Measurements from ENCODE around the gene PARP1. TPM values are rescaled to one million over a fixed set of nuclear protein-coding genes. Genes with fewer than 3 reads are reported as not detected.

Gene PARP1
- total RNA-seq, 1 experiment from 2014 or later = 213 TPM

DNA sequence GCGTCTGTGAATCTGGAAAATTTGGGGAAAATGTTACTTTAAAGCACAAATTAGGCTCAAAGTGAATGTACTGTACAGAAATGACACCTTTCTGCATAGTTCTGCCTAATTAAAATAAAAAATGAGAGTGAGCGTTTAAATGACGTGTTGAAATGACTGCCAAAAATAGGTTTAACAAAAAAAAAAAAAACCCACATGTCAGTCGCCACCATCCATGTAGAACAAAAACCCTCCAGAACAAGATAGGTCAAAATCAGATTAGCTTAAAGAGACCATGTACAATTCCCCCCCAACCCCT lies 745 bp downstream of the PARP1 start:
- POLR2A ChIA-PET = no interaction called here
- peak overlapping the region; percentile 79; the same call in 1 of the 2 replicates for H3K27ac ChIP-seq (ENCODE audit: low read depth, low read length)

More for the DNA sequence above, 745 bp downstream of the PARP1 start:
- no peak for ATAC-seq
- Histone ChIP-seq H3K9me3 (ENCODE audit: control insufficient read depth in 1 of 2, insufficient read depth in 1 of 2, low read depth in 1 of 2, low read length in 2 of 2) (no peaks in the 10 kb centered on the region), H3K9ac (ENCODE audit: low read length) (peak overlapping the region; percentile 82), H3K4me1 (ENCODE audit: control insufficient read depth in 1 of 2, insufficient read depth in 2 of 2, low read length in 2 of 2) (peaks cover 8 to 38% of the 10 kb centered on the region in 2 experiments; a peak in 3 of 4 replicates), H2AFZ (ENCODE audit: low read depth, low read length, poor library complexity, severe bottlenecking) (no peak overlapping the region), H3K36me3 (ENCODE audit: control insufficient read depth in 1 of 2, insufficient read depth in 2 of 2, low read length in 2 of 2) (peaks cover 0 to 1% of the 10 kb centered on the region in 2 experiments; a peak in 1 of 4 replicates), H3K4me3 (replicated peaks in 1 of 2; ENCODE audit: low read depth in 1 of 2, low read length in 2 of 2) (peak overlapping the region; percentile 70 to 73), H3K4me2 (ENCODE audit: low read length) (peak overlapping the region; percentile 90), H3K27me3 (ENCODE audit: insufficient read depth, low read length) (no peaks in the 10 kb centered on the region), H3K9me2 (ENCODE audit: insufficient read depth) (no peaks in the 10 kb centered on the region), H3K79me2 (ENCODE audit: insufficient read depth, low read length) (peaks cover 53% of the 10 kb centered on the region), H4K20me1 (ENCODE audit: insufficient read depth) (peaks cover 3% of the 10 kb centered on the region; the same call in 1 of the 2 replicates)
- TF ChIP-seq TCF7L2 (IDR thresholded peaks at IDR 0.05; ENCODE audit: borderline replicate concordance, extremely low read depth, insufficient read depth, insufficient read length) = no peak
- no peak for TF ChIP-seq CEBPB (IDR thresholded peaks at IDR 0.05; ENCODE audit: low read depth)
- no peak for TF ChIP-seq RAD21 (IDR thresholded peaks at IDR 0.05; ENCODE audit: low read depth)
- no peak for TF ChIP-seq YY1 (IDR thresholded peaks at IDR 0.05; ENCODE audit: extremely low read depth, insufficient replicate concordance, low read depth, low read length)
- TF ChIP-seq, protein P1, sequence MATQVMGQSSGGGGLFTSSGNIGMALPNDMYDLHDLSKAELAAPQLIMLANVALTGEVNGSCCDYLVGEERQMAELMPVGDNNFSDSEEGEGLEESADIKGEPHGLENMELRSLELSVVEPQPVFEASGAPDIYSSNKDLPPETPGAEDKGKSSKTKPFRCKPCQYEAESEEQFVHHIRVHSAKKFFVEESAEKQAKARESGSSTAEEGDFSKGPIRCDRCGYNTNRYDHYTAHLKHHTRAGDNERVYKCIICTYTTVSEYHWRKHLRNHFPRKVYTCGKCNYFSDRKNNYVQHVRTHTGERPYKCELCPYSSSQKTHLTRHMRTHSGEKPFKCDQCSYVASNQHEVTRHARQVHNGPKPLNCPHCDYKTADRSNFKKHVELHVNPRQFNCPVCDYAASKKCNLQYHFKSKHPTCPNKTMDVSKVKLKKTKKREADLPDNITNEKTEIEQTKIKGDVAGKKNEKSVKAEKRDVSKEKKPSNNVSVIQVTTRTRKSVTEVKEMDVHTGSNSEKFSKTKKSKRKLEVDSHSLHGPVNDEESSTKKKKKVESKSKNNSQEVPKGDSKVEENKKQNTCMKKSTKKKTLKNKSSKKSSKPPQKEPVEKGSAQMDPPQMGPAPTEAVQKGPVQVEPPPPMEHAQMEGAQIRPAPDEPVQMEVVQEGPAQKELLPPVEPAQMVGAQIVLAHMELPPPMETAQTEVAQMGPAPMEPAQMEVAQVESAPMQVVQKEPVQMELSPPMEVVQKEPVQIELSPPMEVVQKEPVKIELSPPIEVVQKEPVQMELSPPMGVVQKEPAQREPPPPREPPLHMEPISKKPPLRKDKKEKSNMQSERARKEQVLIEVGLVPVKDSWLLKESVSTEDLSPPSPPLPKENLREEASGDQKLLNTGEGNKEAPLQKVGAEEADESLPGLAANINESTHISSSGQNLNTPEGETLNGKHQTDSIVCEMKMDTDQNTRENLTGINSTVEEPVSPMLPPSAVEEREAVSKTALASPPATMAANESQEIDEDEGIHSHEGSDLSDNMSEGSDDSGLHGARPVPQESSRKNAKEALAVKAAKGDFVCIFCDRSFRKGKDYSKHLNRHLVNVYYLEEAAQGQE (IDR thresholded peaks at IDR 0.05; ENCODE audit: low read depth) = no peak
- no peak for TF ChIP-seq ZFX (IDR thresholded peaks at IDR 0.05)
- TF ChIP-seq, protein P2, sequence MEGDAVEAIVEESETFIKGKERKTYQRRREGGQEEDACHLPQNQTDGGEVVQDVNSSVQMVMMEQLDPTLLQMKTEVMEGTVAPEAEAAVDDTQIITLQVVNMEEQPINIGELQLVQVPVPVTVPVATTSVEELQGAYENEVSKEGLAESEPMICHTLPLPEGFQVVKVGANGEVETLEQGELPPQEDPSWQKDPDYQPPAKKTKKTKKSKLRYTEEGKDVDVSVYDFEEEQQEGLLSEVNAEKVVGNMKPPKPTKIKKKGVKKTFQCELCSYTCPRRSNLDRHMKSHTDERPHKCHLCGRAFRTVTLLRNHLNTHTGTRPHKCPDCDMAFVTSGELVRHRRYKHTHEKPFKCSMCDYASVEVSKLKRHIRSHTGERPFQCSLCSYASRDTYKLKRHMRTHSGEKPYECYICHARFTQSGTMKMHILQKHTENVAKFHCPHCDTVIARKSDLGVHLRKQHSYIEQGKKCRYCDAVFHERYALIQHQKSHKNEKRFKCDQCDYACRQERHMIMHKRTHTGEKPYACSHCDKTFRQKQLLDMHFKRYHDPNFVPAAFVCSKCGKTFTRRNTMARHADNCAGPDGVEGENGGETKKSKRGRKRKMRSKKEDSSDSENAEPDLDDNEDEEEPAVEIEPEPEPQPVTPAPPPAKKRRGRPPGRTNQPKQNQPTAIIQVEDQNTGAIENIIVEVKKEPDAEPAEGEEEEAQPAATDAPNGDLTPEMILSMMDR (IDR thresholded peaks at IDR 0.05 in 2 of 3, conservative IDR thresholded peaks at IDR 0.05 in 1 of 3; ENCODE audit: borderline replicate concordance in 1 of 3, insufficient read depth in 1 of 3, low read depth in 2 of 3, low read length in 2 of 3) = no peak
- no peak for TF ChIP-seq EGR1 (IDR thresholded peaks at IDR 0.05; ENCODE audit: low read depth)
- no peak for TF ChIP-seq EZH2 (IDR thresholded peaks at IDR 0.05)
- TF ChIP-seq, protein P3, sequence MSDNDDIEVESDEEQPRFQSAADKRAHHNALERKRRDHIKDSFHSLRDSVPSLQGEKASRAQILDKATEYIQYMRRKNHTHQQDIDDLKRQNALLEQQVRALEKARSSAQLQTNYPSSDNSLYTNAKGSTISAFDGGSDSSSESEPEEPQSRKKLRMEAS (IDR thresholded peaks at IDR 0.05) = no peak
- TF ChIP-seq SP1 (IDR thresholded peaks at IDR 0.05; ENCODE audit: low read depth) = no peak
- TF ChIP-seq, protein P4, sequence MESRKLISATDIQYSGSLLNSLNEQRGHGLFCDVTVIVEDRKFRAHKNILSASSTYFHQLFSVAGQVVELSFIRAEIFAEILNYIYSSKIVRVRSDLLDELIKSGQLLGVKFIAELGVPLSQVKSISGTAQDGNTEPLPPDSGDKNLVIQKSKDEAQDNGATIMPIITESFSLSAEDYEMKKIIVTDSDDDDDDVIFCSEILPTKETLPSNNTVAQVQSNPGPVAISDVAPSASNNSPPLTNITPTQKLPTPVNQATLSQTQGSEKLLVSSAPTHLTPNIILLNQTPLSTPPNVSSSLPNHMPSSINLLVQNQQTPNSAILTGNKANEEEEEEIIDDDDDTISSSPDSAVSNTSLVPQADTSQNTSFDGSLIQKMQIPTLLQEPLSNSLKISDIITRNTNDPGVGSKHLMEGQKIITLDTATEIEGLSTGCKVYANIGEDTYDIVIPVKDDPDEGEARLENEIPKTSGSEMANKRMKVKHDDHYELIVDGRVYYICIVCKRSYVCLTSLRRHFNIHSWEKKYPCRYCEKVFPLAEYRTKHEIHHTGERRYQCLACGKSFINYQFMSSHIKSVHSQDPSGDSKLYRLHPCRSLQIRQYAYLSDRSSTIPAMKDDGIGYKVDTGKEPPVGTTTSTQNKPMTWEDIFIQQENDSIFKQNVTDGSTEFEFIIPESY (IDR thresholded peaks at IDR 0.05; ENCODE audit: extremely low read depth, insufficient replicate concordance, low read length) = no peak
- no peak for TF ChIP-seq EZH2phosphoT487 (IDR thresholded peaks at IDR 0.05; ENCODE audit: borderline replicate concordance)
- no peak for TF ChIP-seq CBX3 (IDR thresholded peaks at IDR 0.05; ENCODE audit: low read depth)
- TF ChIP-seq FOSL1 (IDR thresholded peaks at IDR 0.05; ENCODE audit: low read depth) = no peak
- no peak for TF ChIP-seq ELF1 (IDR thresholded peaks at IDR 0.05; ENCODE audit: borderline replicate concordance, low read depth)
- no peak for TF ChIP-seq SRF (IDR thresholded peaks at IDR 0.05; ENCODE audit: low read depth)
- TF ChIP-seq, protein P5, sequence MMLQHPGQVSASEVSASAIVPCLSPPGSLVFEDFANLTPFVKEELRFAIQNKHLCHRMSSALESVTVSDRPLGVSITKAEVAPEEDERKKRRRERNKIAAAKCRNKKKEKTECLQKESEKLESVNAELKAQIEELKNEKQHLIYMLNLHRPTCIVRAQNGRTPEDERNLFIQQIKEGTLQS (IDR thresholded peaks at IDR 0.05) = no peak
- no peak for TF ChIP-seq SIN3A (IDR thresholded peaks at IDR 0.05; ENCODE audit: low read depth)
- TF ChIP-seq POLR2A (IDR thresholded peaks at IDR 0.05; ENCODE audit: borderline replicate concordance, extremely low read depth, insufficient read depth, insufficient read length) = no peak
- ChIA-PET CTCF (interaction anchor here (1.3 to 2.0 kb wide), 2 partner anchors 18 to 342 kb away, joined by 3 to 10 read pairs; no protein-coding TSS in a partner anchor), RAD21 (ENCODE audit: low non-redundant PET in 1 of 2, low total read pairs in 2 of 2, uncharacterized antibody in 2 of 2, unreplicated experiment in 2 of 2) (no interaction called here)
- no peak for DNase-seq (ENCODE audit: low read depth, low spot score)
- BruUV-seq (replicated peaks) = no TSS peak
- intact Hi-C loops (cut with micrococcal nuclease) = loop anchor here (5.0 kb wide), 1 partner anchor 280 kb away; no protein-coding TSS in a partner anchor

Data from HCT116 (cell line).